SH-SY5Y (cell line): ENCODE data around the gene CPN1.

Experiments used
- GATA2 ChIP-seq: IDR thresholded peaks from 2 replicates; pipeline ENCODE4 v1.6.1; 2011; ENCODE audit warnings: mild to moderate bottlenecking, low read depth, low read length
- GATA3 ChIP-seq: IDR thresholded peaks from 2 replicates; pipeline ENCODE4 v1.6.1; 2011; ENCODE audit warnings: low read depth, mild to moderate bottlenecking, low read length, moderate library complexity

- TF ChIP-seq GATA2 (no peak), GATA3 (no peak)
Measured at GRCh38 chr10:100089241-100089640, 7.6 kb upstream of the CPN1 start.
